Brain pericyte (primary cell): ENCODE results near the gene SH3RF3.

Source experiments
- DNase-seq: peaks from one replicate; pipeline ENCODE4 v3.0.0-alpha.2; 2012; ENCODE audit warnings: low read depth, low spot score

Gene SH3RF3

GRCh38 chr2:109285244-109285651, 156.2 kb downstream of the SH3RF3 start:
- peak; percentile 70 for DNase-seq

GRCh38 chr2:109287413-109287812, 158.4 kb downstream of the SH3RF3 start:
- no peak for DNase-seq

GRCh38 chr2:109287838-109288237, 158.8 kb downstream of the SH3RF3 start:
- DNase-seq, result no peak

- no peak for DNase-seq
These were observed 159.8 kb downstream of the SH3RF3 start for GRCh38 chr2:109288544-109289368.

- no peak for DNase-seq
These were observed 160.7 kb downstream of the SH3RF3 start for GRCh38 chr2:109289504-109290222.

- DNase-seq, result peak; percentile 45
These were observed 162.1 kb downstream of the SH3RF3 start for GRCh38 chr2:109290887-109291643.

GRCh38 chr2:109292386-109292785, 163.4 kb downstream of the SH3RF3 start:
- DNase-seq, result no peak

GRCh38 chr2:109293663-109294062, 164.7 kb downstream of the SH3RF3 start:
- no peak for DNase-seq

GRCh38 chr2:109294523-109294922, 165.5 kb downstream of the SH3RF3 start:
- no peak for DNase-seq

- DNase-seq, result no peak
These were observed 166.2 kb downstream of the SH3RF3 start for GRCh38 chr2:109295070-109295780.

GRCh38 chr2:109295781-109296117, 166.7 kb downstream of the SH3RF3 start:
- no peak for DNase-seq

- no peak for DNase-seq
These were observed 168.8 kb downstream of the SH3RF3 start for GRCh38 chr2:109297566-109298490.

- no peak for DNase-seq
These were observed 169.8 kb downstream of the SH3RF3 start for GRCh38 chr2:109298851-109299250.

GRCh38 chr2:109299536-109299935, 170.5 kb downstream of the SH3RF3 start:
- no peak for DNase-seq

- no peak for DNase-seq
These were observed 171.6 kb downstream of the SH3RF3 start for GRCh38 chr2:109300582-109300981.

GRCh38 chr2:109301746-109302145, 172.7 kb downstream of the SH3RF3 start:
- no peak for DNase-seq

GRCh38 chr2:109302319-109302718, 173.3 kb downstream of the SH3RF3 start:
- no peak for DNase-seq

- DNase-seq, result no peak
These were observed 175.2 kb downstream of the SH3RF3 start for GRCh38 chr2:109304242-109304641.

GRCh38 chr2:109304731-109305470, 175.9 kb downstream of the SH3RF3 start:
- no peak for DNase-seq
